Activated CD4-positive, alpha-beta memory T cell treated with anti-CD3 and anti-CD28 coated beads for 36 hours (primary cell): ENCODE data around the gene SMARCA4. TPM values are rescaled to one million over a fixed set of nuclear protein-coding genes. Genes with fewer than 3 reads are reported as not detected.

Source experiments
- total RNA-seq, 2 experiments: library from RNA; stranded (reverse); gene quantifications; one replicate each; pipeline ENCODE4 v1.2.3, GENCODE V29; 2021

Gene SMARCA4
- total RNA-seq, 2 experiments from 2014 or later: 97.8 to 101 TPM

Other genes with a start within 250 kb of the SMARCA4 start
- 100 to 1,000 TPM; 171 to 173 TPM for gene DNM2, start 243.0 kb upstream of the SMARCA4 start, total RNA-seq
- gene TMED1, start 124.8 kb upstream of the SMARCA4 start, total RNA-seq: 10 to 100 TPM; 18.8 to 19.1 TPM
- 1 to 10 TPM; 1.4 to 1.7 TPM for gene C19orf38, start 112.6 kb upstream of the SMARCA4 start, total RNA-seq
- gene CARM1, start 89.5 kb upstream of the SMARCA4 start, total RNA-seq: 10 to 100 TPM; 75.0 to 78.3 TPM
- 10 to 100 TPM; 25.6 to 28.4 TPM for gene YIPF2, start 32.4 kb upstream of the SMARCA4 start, total RNA-seq
- gene TIMM29, start 32.2 kb upstream of the SMARCA4 start, total RNA-seq: 10 to 100 TPM; 15.6 to 16.4 TPM
- 10 to 100 TPM; 71.3 to 81.6 TPM for gene LDLR, start 128.4 kb downstream of the SMARCA4 start, total RNA-seq
- gene SPC24, start 194.8 kb downstream of the SMARCA4 start, total RNA-seq: 10 to 100 TPM; 64.1 to 70.3 TPM
- 1 to 10 TPM; 2.0 to 2.5 TPM for gene KANK2, start 236.5 kb downstream of the SMARCA4 start, total RNA-seq